COLO668 (cell line): ENCODE results near the gene ACVR1.
A peak's percentile ranks its signal among the peaks of the same experiment; 100 is the strongest.
"Not testable (repeated sequence)": the region's sequence is repeated elsewhere in the genome, so short reads cannot be mapped to it uniquely, and the experiment has no call there.

Experiments used
- DNase-seq: peaks from one replicate; lab custom pipeline; 2025; ENCODE audit not compliant: unreplicated experiment; lab: John Stamatoyannopoulos, UW

Gene ACVR1

GRCh38 chr2:157761520-157761919 lies 114.6 kb downstream of the ACVR1 start:
- DNase-seq = no peak

- no peak for DNase-seq
These were observed 115.2 kb downstream of the ACVR1 start for GRCh38 chr2:157760949-157761348.

GRCh38 chr2:157759855-157760254 lies 116.3 kb downstream of the ACVR1 start:
- DNase-seq = no peak

- DNase-seq = no peak
These were observed 117.5 kb downstream of the ACVR1 start for GRCh38 chr2:157758586-157758985.

- no peak for DNase-seq
These were observed 118.6 kb downstream of the ACVR1 start for GRCh38 chr2:157757500-157757899.

- DNase-seq = not testable (repeated sequence)
These were observed 119.7 kb downstream of the ACVR1 start for GRCh38 chr2:157756447-157756846.

GRCh38 chr2:157751462-157752058 lies 124.6 kb downstream of the ACVR1 start:
- DNase-seq = peak; percentile 14

- no peak for DNase-seq
These were observed 126.4 kb downstream of the ACVR1 start for GRCh38 chr2:157749684-157750083.

GRCh38 chr2:157748371-157749142 lies 127.6 kb downstream of the ACVR1 start:
- no peak for DNase-seq

GRCh38 chr2:157747695-157748370 lies 128.3 kb downstream of the ACVR1 start:
- no peak for DNase-seq

GRCh38 chr2:157747280-157747679 lies 128.8 kb downstream of the ACVR1 start:
- no peak for DNase-seq

- no peak for DNase-seq
These were observed 129.7 kb downstream of the ACVR1 start for GRCh38 chr2:157746234-157746950.

- no peak for DNase-seq
These were observed 131.5 kb downstream of the ACVR1 start for GRCh38 chr2:157744571-157745076.

GRCh38 chr2:157743051-157743450 lies 133.1 kb downstream of the ACVR1 start:
- DNase-seq = no peak

- DNase-seq = no peak
These were observed 134.2 kb downstream of the ACVR1 start for GRCh38 chr2:157741819-157742484.

GRCh38 chr2:157737656-157738055 lies 138.5 kb downstream of the ACVR1 start:
- no peak for DNase-seq

- no peak for DNase-seq
These were observed 140.6 kb downstream of the ACVR1 start for GRCh38 chr2:157735532-157735931.

GRCh38 chr2:157733263-157733662 lies 142.9 kb downstream of the ACVR1 start:
- no peak for DNase-seq

GRCh38 chr2:157732596-157732995 lies 143.5 kb downstream of the ACVR1 start:
- DNase-seq = no peak

GRCh38 chr2:157727693-157728092 lies 148.4 kb downstream of the ACVR1 start:
- no peak for DNase-seq

- DNase-seq = no peak
These were observed 149.2 kb downstream of the ACVR1 start for GRCh38 chr2:157726946-157727345.
